GM18870 (cell line): ENCODE measurements around the gene G6PD.
A peak's percentile ranks its signal among the peaks of the same experiment; 100 is the strongest.
"Not testable (repeated sequence)": the region's sequence is repeated elsewhere in the genome, so short reads cannot be mapped to it uniquely, and the experiment has no call there.

Experiments
- ATAC-seq: cut with Tn5 transposase; IDR thresholded peaks from one replicate; pipeline ENCODE4 v1.9.1; 2021; ENCODE audit warnings: moderate library complexity; ENCODE audit not compliant: unreplicated experiment

The G6PD gene

GRCh38 chrX:154546354-154547244, at the start of gene G6PD:
TSS of gene G6PD (minus strand) at chrX:154546846. CDS start at chrX:154546155, 691 bp downstream.
- peak; percentile 30 for ATAC-seq

- no peak for ATAC-seq
Observed at GRCh38 chrX:154595559-154596249, 49.1 kb upstream of the G6PD start.

GRCh38 chrX:154594491-154594890, 47.8 kb upstream of the G6PD start:
- no peak for ATAC-seq

- ATAC-seq, result no peak
Observed at GRCh38 chrX:154593201-154593600, 46.6 kb upstream of the G6PD start.

GRCh38 chrX:154592505-154592904, 45.9 kb upstream of the G6PD start:
- ATAC-seq, result no peak

- ATAC-seq, result not testable (repeated sequence)
Observed at GRCh38 chrX:154590415-154590814, 43.8 kb upstream of the G6PD start.

GRCh38 chrX:154584585-154585183, 38.0 kb upstream of the G6PD start, which contains the start of gene CTAG1A:
TSS of gene CTAG1A (plus strand) at chrX:154585133. CDS start at chrX:154585207, 74 bp downstream.
- ATAC-seq, result not testable (repeated sequence)

GRCh38 chrX:154582994-154583393, 36.3 kb upstream of the G6PD start:
- not testable (repeated sequence) for ATAC-seq

GRCh38 chrX:154575076-154575475, 28.4 kb upstream of the G6PD start:
- not testable (repeated sequence) for ATAC-seq

GRCh38 chrX:154573061-154573460, 26.4 kb upstream of the G6PD start:
- ATAC-seq, result not testable (repeated sequence)

- ATAC-seq, result not testable (repeated sequence)
Observed at GRCh38 chrX:154570361-154570760, 23.7 kb upstream of the G6PD start.

- not testable (repeated sequence) for ATAC-seq
Observed at GRCh38 chrX:154562295-154562694, 15.6 kb upstream of the G6PD start.

GRCh38 chrX:154560326-154560725, 13.7 kb upstream of the G6PD start:
- not testable (repeated sequence) for ATAC-seq

- not testable (repeated sequence) for ATAC-seq
Observed at GRCh38 chrX:154558896-154559295, 12.2 kb upstream of the G6PD start.

- ATAC-seq, result not testable (repeated sequence)
Observed at GRCh38 chrX:154558060-154558690, 11.5 kb upstream of the G6PD start.

- not testable (repeated sequence) for ATAC-seq
Observed at GRCh38 chrX:154552112-154552806, 5.6 kb upstream of the G6PD start.

- ATAC-seq, result no peak
Observed at GRCh38 chrX:154549766-154550165, 3.1 kb upstream of the G6PD start.

GRCh38 chrX:154548028-154548316, 1.3 kb upstream of the G6PD start:
- no peak for ATAC-seq

- peak; percentile 59 for ATAC-seq
Observed at GRCh38 chrX:154547245-154548027, 790 bp upstream of the G6PD start, which contains the start of gene IKBKG. TSS of gene IKBKG (plus strand) at chrX:154547620. CDS start at chrX:154552003, 4,383 bp downstream.
